GM18507 (cell line): ENCODE measurements around the gene PANX1.

ENCODE experiments used
- DNase-seq: peaks from one replicate; pipeline ENCODE4 v3.0.0; 2011; ENCODE audit warnings: low read depth; ENCODE audit not compliant: insufficient read length; ENCODE audit errors: extremely low spot score
- FAIRE-seq: peaks from 2 replicates; lab custom pipeline; 2011; peaks lifted over from hg19 to GRCh38; lab: Jason Lieb, UNC

PANX1 gene

DNA sequence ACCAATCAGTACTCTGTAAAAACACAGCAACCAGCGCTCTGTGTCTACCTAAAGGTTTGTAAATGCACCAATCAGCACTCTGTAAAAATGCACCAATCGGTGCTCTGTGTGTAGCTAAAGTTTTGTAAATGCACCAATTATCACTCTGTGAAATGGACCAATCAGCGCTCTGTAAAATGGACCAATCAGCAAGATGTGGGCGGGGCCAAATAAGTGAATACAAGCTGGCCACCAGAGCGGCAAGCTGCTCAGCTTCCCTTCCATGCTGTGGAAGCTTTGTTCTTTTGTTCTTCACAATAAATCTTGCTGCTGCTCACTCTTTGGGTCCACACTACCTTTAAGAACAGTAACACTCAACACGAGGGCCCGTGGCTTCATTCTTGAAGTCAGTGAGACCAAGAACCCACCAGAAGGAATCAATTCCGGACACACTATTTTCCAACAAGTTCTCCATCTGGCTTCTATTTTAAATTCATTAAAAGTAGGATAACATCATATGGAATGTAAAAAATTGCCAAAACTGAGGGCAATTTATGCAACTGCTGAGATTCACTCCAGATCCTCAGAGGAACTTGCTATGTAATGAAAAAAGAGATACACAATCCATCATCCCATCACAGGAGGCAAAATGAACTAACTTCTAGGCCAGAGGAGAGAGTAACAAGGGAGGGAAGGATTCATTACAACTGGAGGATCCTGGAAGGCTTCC lies 3.1 kb upstream of the PANX1 start:
- FAIRE-seq, result no peak

DNA sequence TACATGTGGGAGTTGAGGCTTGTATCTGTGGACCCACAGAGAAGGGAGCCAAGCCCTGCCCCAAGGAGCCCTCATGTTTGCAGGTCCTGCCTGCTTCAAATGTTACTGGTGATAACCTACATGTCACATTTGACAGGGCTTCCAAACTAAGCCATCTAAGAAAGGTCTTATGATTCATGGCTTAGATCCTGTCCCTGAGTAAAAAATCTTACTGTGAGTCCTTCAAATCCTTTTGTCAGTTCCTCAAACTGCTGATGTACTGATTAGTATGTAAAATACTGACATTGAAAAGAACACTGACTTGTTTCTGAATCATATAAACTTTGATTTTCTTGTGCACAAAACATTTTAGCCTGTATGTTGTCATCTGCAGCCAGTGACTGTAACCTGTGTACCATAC lies 1.0 kb upstream of the PANX1 start:
- FAIRE-seq (no peak), DNase-seq (no peak)

More for the DNA sequence above, 3.1 kb upstream of the PANX1 start:
- DNase-seq, result no peak

DNA sequence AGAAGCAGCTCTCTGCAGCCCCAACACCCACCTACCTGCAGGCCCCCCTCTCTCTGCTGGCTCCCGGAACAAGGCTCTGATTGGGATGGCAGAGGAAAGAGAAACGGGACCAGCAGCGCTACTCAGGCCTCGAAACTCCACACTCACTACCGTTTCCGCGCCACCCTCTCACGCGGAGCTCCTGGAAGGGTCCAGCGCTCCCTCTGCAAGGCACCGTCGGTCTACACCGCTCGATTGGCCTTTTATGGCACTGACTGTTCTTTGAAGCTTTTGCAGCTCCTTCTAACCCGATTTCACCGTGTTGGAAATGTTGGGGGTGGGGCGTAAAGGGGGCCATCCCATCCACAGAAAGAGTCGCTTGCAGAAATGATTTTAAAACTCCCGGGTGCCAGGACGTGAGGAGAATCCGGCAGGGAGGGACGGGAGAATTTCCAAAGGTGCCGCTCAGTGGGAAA lies 323 bp upstream of the PANX1 start:
- peak; percentile 12 for DNase-seq

DNA sequence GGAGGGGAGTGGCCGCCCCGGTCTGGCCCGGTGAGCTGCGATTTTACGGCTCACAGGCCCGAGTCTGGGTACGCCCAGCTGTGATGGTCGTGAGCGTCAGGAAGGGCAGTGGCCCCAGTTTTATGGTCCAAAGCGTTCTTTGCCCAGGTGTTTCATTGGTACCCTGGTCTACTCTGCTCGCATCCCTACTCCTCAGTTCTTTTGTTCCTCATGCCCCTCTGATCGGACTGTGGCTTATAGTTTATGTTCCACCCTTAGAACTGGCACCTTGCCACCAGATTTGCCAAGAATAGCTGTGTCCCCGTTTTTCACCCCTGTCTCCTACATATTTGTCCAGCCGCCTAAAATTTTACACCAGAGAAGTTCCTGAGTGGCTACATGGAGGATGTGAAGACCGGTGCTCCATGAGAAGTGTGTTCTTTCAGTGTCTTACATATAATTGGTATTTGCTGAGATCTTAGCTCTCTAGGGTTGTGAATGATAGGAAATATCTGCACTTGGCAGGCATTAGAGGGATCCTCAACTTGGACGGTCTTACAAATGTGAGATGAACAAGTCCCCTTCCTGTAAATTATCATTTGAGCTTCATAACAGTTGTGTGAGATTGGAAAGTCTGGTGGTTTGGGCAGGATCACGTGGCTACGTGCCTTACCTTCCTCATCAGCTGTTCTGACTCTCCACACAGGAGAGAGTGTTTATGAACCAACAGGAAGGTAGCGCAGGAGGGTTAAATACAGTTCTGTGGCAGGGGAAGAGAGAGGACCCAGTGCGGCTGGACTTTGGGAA lies 1.1 kb downstream of the PANX1 start:
- FAIRE-seq (no peak), DNase-seq (no peak)

More for the DNA sequence above, 323 bp upstream of the PANX1 start:
- peak; percentile 9 for FAIRE-seq

DNA sequence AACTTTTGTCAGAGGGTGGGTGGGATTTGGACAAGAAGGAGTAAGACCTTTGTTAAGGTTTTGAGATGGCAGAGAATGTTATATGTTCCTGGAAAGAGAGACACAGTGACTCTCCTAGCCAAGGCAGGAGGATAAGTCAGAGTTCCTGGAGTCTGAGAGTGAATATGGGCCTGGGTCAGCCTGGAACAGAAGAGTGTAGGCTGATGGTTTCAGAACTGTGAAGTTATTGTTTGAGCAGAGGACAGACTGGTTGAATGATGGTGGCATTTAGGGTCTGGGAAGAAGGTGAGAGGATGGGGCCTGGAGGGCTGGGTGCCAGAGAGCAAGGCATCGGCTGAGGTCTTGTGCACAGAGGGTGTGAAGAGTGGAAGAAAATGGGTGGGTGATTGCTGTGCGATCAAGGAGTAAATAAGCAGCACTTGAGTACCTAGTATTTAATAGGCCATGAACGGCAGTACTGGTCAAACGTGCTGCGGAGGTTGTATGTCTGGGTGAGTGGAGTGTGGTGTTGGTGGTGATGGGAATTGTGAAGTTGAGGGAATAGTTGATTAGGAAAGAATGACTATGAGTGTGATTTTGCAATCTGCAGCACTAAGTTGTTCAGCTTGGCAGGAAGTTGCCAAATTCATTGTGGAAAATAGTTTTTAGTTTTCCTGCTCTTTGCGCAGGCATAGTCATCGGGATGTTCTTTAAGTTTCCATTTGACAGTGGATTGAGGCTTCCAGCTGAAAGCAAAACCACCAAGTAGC lies 1.8 kb downstream of the PANX1 start:
- DNase-seq, result no peak
- no peak for FAIRE-seq

DNA sequence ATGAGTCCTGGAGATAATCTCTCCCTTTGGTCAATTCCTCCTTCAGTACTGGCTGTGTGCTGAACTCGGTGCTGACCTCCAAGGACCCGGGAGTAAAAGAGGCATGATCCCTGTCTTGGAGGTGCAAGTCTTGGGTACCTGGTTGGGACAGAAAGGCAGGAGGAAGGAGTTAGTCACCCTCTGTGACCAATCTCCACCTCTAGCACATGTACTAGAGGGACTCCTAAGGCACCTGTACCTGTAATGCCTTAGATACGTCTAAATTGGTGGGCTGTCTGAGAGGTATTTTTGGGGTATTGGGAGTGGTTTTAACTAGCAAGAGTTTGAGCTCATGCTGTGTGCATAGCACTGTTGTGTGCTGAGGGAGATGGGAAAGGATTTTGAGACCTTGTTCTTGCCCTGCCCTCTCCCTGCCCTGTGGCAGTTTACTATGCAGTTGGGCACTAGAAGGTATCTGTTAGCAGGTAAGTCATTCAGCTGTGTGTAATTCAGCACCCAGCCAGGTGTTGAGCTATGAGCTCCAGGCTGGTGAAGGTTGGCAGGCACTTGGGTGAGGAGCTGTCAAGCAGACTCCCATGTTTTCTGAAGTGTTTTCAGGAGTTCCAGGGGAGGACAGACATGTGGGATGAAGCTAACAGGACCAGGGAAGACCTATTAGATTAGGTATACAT lies 2.5 kb downstream of the PANX1 start:
- FAIRE-seq, result no peak
- no peak for DNase-seq

DNA sequence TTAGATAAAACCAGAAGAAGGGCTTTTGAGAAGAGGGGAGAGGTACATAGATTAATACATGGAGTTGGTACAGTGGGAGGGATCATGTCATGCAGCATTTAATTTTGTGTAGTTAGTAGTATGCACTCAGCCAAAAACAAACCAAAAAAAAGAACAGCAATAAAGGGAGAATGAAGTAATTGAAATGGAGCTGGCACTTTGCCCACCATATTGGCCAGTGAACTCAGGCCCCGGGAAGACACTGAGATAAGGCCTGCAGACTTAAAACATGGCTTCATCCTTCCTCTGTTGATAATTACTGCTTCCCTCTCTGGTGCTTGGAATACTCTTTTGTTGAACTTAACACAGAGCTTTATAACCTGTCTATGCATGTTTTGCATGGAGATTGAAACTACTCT lies 3.1 kb downstream of the PANX1 start:
- FAIRE-seq, result no peak
- DNase-seq, result no peak

DNA sequence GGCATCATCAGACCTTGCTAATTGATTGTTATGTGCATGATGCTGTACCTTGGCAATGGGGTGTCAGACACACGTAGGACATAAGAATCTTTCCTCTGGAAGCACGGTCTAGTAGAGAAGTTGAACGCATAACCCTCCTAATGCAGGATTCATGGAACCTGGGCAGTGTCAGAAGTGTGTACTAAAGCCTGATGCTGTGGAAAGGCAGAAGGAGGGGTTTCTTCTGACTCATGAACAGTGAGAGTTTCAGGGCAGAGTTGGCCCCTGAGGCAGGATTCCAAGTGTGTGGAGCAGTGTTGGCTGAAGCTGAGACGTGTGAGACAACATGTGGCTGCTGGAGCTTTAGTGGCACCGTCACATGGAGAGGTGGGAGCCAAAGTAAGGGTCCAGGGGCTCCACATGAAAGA lies 3.5 kb downstream of the PANX1 start:
- DNase-seq (no peak), FAIRE-seq (no peak)

DNA sequence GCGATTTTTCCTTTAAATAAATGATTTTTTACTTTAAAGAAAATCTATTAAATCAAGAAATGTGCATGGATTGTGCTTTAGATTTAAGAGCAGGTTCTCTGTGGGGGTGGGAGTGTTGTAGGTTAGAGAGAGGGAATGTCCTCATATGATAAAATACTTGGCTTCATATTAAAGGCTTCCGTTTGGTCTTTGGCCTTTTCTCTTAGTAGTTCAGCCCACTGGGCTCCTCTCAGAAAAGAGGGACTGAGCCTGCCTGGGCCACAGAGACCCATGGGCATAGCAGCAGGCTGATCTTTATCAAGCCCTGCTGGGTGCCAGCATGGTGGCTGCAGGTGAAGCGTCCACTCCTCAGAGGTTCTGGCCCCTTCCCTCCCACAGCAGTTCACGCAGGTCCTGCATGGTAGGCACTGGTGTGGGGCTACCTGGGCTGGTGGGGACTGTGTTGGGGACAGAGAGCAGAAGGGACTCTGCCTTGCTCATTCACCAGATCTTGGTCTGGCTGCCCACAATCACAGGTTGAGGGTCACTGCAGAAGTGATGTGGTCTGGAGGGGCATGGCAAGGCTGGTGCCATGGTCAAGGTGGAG lies 4.3 kb downstream of the PANX1 start:
- DNase-seq (no peak), FAIRE-seq (no peak)

DNA sequence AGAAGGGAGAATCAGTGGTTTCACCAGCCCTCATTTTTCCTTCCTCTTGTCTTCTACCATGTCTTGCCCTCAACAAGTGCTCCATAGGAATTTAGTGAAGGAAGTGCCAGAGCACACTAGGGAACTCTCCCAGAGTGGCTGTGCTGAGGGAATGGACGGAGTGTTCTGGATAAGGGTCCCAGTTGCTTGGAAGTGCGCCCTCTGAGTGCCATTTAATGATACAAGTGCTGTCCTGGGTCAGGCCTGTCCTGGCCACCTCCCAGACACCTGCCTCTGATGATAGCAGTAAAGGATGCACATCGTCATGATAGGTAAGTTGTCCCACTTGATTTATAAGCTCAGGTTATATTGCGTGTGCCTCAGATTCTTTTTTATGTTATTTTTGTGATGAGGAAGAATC lies 5.1 kb downstream of the PANX1 start:
- FAIRE-seq (no peak), DNase-seq (no peak)

DNA sequence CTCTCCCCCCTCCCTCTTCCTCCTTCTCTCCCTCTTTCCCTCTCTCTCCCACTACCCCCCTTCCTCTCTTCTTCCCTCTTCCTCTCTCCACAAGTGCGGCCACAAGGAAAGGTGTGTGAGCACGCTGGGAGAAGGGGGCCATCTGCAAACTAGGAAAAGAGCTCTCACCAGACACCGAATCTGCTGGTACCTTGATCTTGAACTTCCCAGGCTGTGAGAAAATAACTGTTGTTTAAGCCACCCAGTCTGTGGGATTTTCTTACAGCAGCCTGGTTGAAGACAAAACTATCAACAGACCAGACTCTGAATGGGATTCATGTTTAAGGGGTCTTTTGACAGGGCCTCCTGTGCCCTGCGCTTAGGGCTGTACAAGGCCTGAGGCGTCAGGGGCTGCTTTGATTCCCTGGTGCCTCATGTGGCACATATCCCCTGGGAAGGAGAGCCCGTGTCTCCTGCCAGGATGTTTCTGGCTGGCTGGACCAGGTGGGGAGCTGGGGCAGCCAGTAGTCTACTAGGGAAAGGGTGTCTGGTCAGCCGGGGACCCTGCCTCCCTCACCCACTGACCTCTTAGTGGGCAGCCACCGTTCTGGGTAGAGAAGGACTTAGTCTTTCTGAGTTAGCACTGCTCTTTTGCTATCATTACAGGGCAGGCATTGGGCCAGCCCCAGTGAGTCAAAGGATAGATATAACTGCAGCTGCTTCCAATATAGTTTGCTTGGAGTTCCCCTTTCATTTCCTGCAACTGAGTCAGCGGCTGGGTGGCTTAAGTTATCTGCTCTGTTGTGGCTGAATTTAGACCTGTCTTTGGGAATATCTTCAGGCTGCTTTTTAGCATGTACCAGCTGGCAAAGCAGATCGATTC lies 6.2 kb downstream of the PANX1 start:
- FAIRE-seq (no peak), DNase-seq (no peak)

DNA sequence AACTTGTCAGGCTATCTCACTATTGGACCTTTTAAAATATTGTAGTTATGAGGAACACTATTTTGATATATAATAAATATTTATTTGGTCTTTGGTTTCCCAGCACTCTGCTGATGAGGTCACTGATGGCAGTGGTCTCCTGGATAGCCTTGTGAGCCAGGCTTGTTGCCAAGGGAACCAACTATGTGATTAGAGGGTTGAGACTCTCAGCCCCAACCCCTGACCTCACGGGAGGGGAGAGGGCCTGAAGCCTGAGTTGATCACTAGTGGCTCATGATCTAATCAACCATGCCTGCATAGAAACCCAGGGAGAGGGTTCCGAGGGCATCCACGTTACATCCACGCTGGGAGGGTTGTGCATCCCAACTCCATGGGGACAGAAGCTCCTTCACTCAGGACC lies 10.8 kb downstream of the PANX1 start:
- no peak for DNase-seq
- FAIRE-seq, result no peak

DNA sequence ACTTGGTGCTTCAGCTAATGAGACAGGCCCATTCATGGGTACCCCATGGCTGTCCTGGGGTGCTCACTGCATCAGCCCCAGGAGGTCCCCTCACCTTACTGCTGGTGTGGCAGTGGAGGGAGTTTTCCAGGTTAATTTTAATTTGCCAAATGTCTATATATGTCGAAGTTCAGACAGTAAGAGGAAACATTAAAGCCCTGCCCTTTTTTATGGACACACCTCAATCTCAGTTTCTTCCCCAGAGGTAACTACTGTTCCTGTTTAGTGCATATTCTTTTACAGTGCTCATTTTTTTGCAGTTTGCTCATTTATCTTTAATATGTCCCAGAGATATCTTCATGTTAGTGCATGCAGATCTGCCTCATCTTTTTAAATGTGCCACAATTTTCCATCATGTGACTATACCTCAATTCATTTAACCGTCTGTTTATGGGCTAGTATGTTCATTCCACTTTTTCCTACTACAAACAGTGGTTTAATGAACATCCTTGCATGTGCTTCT lies 11.6 kb downstream of the PANX1 start:
- FAIRE-seq, result no peak

DNA sequence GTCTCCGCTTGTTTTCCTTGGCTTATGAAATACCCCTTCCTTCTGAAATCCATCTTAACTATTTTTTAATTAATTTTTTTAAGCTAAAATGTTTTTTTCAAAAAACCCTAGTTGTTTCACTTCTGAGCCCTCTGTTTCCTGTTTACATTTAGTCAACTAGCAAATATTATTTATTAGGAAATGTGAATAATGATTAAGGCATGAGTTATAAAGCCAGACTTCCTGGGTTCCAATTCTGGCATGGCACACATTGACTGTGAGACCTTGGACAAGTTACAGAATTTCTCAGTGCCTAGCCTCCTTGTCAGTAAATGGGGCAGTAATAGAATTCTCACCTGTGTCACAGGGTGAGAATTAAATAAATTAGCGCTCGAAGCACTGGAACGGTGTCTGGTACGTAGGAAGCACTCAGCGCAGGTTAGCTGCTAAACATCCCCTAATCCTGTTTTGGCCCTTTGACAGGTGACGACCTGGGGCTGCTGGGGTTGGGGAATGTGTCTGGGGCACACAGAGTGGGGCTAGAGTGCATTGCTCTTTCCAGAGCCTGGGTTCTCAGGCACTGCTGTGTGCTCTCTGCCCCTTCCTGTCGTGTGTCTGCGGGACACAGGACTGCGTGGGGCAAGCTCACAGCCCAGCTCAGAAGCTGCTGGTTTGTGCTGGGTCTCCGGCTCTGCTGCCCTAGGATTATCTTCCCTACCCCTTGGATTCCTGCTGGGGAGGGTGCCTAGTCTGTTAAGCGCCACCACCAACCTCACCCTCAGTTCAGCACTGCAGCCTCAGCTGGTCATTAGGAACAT lies 13.1 kb downstream of the PANX1 start:
- DNase-seq (no peak), FAIRE-seq (no peak)

More for the DNA sequence above, 11.6 kb downstream of the PANX1 start:
- no peak for DNase-seq

DNA sequence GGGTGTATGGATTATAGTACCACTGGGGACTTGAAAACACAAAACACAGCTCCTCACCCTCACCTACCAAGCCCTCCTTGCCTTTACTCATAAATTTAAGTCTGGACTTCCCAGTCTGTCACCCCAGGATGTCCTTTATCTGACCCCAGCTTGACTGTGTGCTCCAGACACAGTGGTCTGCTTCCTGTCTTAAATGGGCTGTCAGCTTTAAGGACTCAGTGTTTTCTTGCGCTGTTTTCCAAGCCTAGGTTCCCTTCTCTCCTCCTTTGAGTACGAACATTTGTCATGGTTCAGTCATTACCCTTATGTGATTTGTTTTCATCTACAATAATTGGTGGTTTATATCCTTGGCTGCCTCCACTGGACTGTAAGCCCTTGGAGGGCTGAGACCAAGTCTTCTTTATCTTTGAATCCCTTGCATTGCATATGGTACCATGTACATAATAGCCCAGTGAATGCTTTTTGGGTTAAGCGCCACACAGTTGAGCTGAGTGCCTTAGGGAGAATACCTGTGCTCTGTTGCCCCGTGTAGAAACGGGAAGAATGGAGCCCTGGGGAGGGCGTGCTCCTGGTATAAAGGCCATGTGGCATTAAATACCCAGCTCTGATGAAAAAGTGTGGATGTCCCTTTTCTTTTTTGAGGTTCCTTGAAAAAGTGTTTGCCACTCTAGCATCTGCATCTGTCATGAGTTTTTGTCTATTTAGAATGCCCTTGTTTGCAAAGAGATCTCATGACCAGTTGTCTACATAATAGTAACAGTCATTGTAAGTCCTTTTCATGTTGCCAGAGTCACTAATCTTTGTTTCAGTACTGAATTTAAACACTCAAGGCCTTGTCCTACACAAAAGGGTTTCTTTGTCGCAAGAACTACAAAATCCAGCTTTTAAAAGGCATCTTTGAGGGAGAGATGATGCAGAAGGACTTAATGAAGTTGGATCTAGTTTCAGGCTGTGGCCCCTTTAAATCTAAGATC lies 14.0 kb downstream of the PANX1 start:
- no peak for DNase-seq
- no peak for FAIRE-seq

DNA sequence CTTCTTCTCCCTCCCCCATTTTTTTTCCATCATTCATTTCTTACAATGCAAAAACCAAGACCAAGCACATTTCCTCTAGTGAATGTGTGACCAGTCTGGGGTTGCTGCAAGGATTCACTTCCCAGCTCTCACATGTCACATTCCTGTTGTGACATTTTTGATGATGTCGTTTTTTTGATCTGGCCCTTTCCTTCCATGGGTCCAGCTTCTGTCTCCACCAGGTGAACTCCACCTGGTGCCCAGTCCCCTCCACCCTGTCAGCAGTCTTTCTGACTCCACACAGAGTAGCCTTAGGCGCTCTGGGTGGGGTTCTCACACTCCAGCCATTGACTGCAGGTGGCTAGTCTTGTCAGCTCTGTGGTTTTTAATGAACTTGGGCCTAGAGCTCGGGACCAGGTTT lies 15.6 kb downstream of the PANX1 start:
- DNase-seq, result no peak
- FAIRE-seq, result no peak

DNA sequence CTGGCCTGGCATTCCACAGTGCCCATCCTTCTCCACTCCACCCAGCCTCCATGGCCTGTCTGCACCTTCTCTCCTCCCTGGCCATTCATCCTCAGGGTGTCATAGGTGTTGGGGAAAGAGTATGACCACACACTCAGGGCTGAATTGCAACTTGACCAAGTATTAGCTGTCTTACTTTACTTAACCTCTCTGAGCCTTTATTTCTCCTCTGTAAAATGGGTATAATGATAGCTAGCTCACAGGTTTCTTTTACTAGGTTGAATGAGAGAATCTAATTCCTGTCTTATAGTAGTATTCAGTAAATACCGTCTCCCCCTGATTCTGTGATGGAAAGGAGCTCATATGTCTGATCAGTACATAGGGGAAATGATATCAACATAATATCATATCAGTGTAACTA lies 16.0 kb downstream of the PANX1 start:
- FAIRE-seq (no peak), DNase-seq (no peak)
